HG03457 (cell line): ENCODE results near the gene TNNT1.
"Not testable (repeated sequence)": the region's sequence is repeated elsewhere in the genome, so short reads cannot be mapped to it uniquely, and the experiment has no call there.

Experiments used
- ATAC-seq: cut with Tn5 transposase; IDR thresholded peaks from one replicate; pipeline ENCODE4 v1.9.1; 2021; ENCODE audit warnings: moderate number of reproducible peaks; ENCODE audit not compliant: unreplicated experiment

TNNT1 gene

DNA sequence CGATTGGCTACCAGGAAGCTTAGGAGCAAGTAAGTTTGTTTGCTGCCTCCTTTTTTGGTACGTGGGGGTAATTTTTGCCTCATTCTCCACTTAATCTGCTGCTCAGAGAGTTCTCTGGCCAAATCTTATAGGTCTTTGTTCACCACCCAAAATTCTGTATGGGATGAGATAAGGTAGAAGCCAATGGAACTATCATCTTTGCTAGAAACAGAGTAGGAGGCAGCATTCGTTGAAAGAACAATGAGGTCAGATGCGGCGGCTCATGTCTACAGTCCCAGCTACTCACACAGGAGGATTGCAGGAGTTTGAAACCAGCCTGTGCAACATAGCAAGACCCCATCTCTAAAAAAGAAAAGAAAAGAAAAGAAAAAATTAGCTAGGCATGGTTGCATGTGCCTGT, 22.4 kb upstream of the TNNT1 start:
- no peak for ATAC-seq

DNA sequence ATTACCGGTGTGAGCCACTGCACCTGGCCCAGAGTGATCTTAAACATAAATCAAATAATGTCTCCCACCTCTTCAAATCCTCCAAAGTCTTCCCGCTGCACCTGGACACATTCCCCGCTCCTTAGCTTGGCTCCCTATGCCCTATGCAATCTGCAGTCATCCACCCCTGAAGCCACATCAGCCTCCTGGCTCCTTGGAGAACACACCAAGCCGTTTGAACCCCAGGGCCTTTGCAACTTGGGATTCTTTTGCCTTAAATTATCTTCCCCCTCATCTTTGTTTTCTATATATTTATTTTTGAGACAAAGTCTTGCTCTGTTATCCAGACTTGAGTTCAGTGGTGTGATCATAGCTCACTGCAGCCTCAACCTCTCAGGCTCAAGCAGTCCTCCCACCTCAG, 20.1 kb upstream of the TNNT1 start:
- no peak for ATAC-seq

DNA sequence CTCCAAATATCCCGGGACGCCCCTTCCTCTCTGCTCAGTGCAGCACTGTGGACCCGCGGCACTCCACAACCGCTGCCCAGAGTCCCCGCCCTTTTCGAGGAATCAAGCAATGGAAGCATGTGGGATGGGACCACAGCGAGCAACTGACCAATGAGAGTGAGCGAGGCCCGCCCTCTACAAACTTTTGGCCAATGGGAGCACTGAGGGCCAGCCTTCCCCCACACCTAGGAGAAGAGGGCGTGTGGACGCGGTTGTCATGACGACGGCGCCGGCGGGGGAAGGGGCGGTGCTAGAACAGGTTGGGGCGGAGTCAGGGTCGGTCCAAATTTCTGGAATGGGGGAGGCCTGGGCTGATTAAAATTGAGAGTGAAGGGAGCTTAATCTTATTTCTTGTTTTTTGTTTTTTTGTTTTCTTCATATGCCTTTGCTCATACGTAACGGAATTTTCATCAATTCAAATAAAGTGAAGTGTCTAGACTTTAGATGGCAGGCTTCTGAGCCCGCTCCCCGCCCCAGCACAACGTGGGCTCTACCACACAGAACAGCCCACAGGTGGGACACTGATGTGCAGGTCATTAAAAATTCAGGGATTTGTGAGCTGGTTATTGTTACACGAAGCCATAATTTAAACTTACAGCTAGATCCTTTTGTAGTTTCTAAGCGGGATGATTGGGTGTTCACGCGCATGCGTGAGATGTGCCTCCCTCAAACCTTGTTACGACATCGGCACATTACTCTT, 17.7 kb upstream of the TNNT1 start, which contains the start of gene DNAAF3:
DNAAF3 (minus strand) TSS at position 84 of the 739 bp plus-strand sequence. CDS start 200 bp downstream, outside the sequence.
- no peak for ATAC-seq

DNA sequence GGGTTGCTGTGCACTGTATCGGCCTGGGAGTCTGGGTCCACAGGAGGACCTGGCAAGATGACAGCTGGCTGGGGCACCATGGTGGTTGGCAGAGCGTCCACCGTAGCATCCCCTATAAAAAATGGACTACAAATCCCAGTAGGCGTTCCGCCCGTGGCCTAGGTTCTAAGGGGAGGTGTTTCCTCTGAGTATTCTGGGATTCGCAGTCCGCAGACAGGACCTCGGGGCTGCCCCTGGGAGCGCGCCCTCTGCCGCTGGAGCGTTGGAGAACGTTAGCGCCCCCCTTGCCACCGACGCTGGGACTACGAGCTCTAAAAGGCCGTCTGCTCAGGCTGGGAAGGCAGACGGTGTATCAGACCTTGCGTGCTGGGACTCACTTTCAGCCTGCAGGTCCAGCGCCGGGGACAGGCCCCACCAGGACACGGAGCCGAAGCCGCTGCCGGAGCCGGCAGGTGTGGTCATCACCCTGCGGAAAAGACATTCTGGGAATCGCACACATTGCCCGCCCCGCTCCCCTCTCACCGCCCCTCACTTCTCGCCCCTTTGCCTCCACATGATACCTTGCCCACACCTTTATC, 17.0 kb upstream of the TNNT1 start:
- no peak for ATAC-seq

DNA sequence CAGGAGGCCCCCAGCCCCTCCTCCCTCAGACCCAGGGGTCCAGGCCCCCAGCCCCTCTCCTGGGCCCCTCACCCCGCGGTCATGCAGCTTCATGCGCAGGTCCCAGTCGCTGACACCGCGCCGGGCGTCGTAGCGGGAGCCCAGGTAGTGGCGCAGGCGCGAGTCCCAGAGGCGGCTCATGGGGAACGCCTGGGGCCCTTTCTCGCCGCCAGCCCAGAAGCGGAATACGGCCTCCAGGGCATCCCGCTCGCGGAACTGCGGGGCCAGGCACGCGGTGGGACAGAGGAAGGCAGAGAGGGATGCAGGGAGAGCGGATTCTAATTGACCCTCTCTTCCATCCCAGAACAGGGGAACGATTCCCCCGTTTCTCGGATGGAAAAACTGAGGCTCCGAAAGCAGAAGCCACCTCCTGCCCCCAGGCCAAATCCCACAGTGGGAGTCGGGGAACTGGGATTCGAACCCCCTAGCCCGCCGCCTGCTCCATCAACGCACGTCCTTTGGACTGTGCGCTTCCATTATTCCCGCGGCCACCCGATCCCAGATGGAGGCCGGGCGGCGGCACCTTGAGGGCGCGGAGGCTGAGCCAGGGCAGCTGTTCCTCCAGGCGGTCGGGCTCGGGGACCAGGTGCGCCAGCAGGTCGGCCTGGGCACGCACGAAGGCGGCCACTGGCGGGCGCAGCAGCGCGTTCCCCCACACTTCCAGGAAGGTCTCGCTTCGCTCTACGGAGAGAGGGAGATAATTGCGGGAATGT, 12.7 kb upstream of the TNNT1 start:
- no peak for ATAC-seq

DNA sequence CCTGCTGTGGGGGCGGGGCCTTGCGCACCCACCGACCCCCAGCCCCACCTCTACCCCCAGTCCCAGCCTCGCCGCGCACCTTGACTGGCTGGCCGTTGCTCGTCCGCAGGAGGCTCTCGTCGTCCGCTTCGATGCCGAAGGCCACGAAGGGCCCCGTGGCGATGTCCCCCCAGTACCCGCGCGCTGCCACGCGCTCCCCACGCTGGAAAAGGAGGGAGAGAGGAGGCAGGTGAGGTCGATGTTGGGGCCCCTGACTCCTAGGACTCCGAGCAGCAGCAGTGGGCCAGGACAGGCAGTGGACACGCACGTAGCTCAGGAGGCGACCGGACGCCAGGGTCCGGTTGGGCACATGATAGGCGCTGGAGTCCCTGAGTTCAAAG, 12.0 kb upstream of the TNNT1 start:
- no peak for ATAC-seq

DNA sequence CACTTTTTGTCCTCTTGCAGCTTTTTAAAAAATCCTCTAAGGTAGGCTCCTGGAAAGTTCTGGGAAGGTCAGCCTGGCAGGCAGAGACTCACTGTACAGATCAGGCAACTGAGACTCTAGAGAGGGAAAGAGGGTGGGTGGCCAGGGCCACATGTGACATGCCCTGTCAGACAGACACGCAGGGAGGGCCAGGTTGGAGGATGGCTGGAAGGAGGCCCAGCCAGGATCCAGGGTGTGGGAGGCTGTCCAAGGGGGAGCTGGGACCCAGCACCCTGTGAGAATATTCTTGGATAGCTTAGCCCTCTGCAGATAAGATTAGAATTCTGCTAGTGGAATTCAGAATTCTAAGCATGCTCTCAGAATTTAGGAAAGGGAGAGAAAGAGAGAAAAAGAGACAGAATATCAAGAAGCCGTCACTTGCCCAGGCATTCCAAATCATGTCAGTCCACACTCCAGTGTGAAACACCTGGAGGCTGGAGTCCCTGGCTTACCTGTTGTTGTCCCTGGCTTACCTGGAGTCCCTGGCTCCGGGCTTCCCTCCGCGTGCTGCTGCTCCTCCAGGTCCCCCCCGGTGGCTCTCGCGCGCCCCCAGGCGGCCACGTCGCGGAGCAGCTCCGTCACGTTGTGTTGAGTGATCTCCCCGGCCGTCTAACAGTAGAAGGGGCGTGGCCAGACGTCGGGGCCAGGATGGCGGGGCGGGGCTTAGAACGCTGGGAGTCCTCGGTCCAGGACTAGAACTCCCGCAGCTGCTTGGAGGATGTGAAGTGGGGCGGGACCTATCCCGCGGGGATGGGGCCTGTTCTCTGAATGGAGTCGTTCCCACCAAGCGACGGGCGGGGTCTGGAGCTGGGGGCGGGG, 11.4 kb upstream of the TNNT1 start:
- no peak for ATAC-seq

DNA sequence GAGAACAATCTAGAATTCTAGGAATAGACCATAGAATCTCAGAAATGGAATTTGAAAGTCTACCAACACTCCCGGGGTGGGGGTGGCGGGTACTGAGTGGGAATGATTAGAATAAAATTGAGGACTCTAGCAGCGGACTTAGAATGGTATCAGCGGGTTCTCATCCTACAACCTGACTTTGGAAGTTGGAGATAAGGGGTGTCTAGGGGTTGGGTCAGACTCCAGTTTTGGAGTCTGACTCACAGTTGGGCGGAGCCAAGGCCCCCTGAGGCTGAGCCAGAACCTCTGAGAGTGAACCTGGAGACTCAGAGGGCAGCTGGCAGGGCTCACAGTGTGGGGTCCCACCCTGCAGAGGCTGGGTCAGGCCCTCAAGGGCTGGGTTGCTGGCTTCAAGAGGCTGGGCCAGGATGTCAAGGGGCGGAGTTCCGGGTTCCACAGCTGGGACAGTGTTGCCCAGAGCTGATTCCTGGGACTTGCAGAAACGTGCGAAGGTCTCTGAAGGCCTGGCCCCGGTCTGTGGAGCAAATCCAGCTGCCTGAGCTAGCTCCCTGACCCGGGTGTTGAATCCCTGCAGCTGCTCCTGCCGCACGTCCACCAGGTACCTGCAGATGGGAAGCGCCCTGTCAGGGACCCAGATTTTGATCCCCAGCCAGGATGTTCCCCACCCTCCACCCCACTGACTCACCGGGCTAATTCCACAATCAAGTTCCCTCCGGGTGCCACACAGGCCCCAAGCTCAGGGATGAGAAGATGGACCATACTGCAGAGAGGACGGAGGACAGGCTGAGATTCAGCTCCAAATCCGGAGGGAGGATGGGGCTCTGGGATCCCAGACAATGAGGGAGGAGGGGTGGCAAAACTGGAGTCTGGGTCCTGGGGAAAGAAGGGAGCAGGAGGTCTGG, 10.1 kb upstream of the TNNT1 start:
- no peak for ATAC-seq

DNA sequence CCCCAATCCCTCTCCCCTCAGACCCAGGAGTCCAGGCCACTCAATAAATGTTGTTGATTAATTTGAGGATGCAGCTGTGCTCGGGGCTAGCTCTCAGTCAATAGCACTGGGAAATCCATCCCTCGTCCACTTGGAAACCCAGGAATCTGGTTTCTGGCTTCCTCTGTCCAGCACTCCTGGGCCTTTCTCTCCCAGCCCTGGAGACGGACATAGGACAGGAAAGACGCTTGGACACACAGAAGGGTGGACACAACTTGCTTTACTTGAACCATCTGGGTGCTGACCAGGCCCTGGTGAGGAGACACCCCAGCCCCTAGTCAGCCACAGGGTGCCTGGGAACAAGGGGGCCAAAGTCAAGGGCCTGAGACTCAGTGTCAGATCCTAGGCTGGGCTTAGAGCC, 9.4 kb upstream of the TNNT1 start:
- no peak for ATAC-seq

DNA sequence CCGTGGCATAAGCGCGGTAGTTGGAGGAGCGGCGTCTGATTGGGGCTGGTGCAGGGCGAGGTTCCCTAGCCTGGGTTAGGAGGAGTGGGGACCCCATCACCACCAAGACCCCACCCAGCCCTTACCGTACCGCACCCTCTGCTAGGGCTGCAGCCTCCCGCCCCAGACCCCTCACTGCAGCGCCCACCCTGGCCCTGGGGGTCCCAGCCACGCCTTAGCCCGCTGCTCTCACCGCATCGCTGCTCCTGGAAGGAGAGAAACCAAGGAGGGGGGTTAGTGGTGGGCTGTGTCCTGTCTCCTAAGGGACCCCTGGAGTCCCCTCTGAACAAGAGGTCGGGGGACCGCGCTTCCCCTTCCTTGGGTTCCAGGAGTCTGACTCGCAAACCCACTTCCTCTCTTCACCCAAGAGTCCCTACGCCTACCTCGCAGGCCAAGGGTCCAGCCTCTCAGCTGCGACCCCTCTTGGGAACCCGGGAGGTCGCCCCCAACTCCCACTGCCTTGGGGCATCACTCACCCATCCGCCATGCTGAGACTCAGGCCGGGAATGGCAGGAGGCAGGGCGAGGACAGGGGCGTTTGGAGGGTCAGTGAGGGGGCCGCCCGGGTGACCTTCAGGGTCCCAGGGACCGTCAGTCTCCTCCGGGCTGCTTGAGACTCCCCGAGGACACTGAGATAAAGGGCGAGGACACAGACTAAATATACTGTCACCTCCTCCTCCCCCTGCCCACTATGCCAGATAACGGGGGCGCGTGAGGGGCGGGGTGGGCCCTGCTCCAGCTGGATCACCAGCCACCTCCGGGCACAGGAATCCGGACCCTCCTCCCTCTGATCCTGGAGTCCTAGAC, 8.3 kb upstream of the TNNT1 start, which contains the start of gene TNNI3:
TNNI3 (minus strand) TSS at position 669 of the 845 bp plus-strand sequence; CDS start at position 526, 143 bp downstream.
- ATAC-seq: no peak

DNA sequence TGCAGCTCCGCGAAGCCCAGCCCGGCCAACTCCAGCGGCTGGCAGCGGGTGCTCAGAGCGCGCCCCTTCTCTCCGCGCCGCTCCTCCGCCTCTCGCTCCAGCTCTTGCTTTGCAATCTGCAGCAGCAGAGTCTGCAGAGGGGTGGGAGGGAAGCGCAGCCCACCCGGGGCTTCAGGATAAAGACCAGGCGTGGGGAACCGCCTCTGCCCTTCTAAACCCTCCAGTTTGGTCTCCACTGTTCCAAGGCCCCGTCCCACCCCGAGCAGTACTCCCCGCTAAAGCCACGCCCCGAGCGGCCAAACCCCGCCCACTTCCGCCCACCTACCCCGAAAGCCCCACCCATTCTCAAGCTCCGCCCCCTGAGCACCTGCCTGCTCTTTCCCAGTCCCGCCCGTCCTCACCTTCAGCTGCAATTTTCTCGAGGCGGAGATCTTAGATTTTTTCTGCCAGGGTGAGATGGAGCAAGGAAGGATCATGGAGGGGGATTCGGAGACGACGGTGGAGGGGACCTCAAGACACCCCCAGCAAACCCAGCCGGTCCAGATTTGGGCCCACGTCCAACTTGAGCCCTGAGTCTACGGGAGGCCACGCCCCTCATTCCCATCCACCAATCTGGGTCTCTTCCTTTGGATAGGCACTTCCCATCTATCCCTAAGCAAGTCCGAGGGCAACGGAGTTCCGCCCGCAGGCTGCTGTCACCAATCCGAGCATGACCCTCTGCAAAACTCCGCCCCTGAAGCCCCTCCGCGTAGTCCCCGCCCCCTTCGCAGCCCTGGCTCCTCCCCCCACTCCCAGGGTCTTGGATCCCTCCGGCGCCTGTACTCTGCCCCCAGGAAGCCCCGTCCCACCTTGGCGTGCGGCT, 7.4 kb upstream of the TNNT1 start:
- no peak for ATAC-seq

DNA sequence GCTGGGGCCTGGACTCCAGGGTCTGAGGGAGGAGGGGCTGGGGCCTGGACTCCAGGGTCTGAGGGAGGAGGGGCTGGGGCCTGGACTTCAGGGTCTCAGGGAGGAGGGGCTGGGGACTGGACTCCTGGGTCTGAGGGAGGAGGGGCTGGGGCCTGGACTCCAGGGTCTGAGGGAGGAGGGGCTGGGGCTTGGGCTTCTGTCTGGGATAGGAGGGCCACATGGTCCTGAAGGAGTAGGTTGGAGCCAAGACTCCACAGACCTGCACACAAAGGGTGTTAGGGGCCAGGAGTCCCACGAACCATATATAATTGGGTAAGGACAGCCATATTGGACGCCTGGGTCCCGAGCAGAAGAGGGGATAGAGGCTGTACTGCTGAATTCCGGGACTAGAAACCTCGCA, 6.8 kb upstream of the TNNT1 start:
- not testable (repeated sequence) for ATAC-seq

DNA sequence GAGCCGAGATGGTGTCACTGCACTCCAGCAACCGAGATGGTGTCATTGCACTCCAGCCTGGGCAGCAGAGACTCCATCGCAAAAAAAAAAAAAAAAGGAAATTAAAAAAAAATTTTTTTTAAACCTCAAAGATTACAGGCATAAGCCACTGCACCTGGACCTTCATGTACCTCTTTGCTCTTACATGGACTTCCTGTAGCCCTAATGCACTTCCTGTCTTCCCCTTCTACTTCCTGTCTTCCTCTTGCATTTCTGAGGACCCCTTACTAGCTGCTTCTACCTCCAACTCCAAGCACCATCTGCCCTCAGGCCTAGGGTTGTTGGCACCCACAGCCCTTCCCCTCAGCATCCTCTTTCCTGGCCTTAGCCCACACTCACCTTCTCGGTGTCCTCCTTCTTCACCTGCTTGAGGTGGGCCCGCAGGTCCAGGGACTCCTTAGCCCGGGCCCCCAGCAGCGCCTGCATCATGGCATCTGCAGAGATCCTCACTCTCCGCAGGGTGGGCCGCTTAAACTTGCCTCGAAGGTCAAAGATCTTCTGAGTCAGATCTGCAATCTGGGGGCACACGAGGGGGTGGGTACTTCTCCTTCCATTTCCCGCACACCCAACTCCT, 4.8 kb upstream of the TNNT1 start:
- no peak for ATAC-seq

DNA sequence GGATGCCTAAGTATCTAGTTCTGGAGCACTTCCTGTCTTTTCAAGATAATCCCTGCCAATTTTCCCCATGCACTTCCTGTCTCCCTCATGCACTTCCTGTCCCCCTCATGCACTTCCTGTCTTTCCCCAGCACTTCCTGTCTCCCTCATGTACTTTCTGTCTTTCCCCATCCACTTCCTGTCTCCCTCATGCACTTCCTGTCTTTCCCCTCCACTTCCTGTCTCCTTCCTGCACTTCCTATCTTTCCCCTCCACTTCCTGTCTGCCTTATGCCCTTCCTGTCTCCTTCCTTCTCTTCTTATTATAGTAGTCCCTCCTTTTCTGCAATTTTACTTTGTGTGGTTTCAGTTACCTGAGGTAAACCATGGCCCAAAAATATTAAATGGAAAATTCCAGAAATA, 3.0 kb upstream of the TNNT1 start:
- ATAC-seq: no peak

DNA sequence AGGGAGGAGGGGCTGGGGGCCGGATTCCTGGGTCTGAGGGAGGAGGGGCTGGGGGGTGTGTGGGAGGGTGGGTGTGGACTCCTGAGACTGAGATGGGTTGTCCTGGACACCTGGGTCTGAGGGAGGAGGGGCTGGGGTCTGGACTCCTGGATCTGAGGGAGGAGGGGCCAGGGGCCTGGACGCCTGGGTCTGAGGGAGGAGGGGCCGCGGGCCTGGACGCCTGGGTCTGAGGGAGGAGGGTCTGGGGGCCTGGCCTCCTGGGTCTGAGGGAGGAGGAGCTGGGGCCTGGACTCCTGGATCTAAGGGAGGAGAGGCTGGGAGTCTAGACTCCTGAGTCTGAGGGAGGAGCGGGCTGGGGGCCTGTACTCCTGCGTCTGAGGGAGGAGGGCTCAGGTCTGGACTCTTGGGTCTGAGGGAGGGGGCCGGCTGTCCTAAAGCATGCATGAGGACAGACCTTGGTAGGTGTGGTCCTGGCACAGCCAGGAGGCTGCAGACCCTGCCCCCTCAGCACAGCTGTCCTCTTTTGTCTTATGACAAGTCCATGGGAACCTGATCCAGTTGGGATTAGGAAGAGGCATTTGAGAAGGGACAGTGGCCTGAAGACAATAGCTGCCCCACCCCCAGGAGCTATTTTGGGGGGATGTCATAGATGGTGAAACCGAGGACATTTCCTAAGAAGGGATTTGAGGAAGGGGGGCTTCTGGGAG, 1.3 kb downstream of the TNNT1 start:
- no peak for ATAC-seq

DNA sequence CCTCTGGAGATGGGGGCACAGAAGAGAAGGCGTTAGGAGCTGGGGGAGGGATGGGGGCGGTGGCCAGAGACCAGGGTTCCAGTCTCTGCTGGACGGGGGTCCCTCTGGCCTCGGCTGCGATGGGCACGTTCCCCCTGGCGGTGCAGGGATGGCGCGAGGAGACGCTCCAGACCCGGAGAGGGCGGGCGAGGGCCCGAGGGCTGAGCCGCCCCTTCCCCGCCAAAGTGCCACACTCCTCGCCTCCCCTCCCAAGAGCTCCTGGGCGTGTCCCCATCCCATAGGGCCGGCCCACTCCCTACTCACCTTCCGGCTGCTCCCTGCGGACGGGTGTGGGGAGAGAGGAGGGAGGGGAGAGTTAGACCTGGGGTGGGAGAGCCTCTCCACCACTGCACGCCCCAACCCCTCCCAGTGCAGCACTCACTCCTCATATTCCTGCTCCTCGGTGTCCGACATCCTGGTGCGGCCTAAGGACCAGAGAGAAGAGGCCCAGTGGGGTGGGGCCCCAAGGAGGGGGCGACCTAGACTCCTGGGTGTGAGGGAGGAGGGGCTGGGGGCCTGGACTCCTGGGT, 2.2 kb downstream of the TNNT1 start:
- ATAC-seq: no peak
